Choroid plexus epithelial cell (primary cell): ENCODE results near the gene ICAM5.
A peak's percentile ranks its signal among the peaks of the same experiment; 100 is the strongest.

Source experiments
- DNase-seq: peaks from one replicate; pipeline ENCODE4 v3.0.0-alpha.2; 2010; ENCODE audit warnings: low read depth
- H3K4me3 ChIP-seq: 2 replicates; pipeline ENCODE4 v1.5.1; 2011; ENCODE audit warnings: low read depth, mild to moderate bottlenecking, control low read depth, low read length, moderate library complexity
- TF ChIP-seq, protein P1 (sequence below): conservative IDR thresholded peaks from 2 replicates; pipeline ENCODE4 v1.5.1; 2011; ENCODE audit warnings: low read depth, mild to moderate bottlenecking, control low read depth, inconsistent platforms, low read length, moderate library complexity

Gene ICAM5

DNA sequence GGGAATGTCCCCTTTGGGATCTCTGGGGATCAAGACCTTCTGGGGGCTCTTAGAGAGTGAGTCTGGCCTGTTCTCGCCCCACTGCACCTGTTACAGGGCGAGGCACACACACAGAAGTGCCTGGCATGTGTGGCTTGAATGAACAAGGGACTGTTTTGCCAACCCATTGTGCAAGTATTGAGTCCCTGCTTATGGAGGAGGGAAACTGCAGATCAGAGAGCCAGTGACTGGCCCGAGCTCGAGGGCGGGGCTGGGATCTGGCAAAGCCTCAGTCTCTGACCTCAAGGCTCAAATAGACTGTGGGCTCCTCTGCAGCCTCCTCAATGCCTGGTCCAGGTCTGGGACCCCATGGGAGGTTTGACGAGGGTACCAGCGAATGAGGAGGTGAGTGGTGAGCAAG lies 38.0 kb downstream of the ICAM5 start:
- TF ChIP-seq, protein P1, sequence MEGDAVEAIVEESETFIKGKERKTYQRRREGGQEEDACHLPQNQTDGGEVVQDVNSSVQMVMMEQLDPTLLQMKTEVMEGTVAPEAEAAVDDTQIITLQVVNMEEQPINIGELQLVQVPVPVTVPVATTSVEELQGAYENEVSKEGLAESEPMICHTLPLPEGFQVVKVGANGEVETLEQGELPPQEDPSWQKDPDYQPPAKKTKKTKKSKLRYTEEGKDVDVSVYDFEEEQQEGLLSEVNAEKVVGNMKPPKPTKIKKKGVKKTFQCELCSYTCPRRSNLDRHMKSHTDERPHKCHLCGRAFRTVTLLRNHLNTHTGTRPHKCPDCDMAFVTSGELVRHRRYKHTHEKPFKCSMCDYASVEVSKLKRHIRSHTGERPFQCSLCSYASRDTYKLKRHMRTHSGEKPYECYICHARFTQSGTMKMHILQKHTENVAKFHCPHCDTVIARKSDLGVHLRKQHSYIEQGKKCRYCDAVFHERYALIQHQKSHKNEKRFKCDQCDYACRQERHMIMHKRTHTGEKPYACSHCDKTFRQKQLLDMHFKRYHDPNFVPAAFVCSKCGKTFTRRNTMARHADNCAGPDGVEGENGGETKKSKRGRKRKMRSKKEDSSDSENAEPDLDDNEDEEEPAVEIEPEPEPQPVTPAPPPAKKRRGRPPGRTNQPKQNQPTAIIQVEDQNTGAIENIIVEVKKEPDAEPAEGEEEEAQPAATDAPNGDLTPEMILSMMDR = no peak
- no peak overlapping the region for H3K4me3 ChIP-seq
- DNase-seq = no peak

DNA sequence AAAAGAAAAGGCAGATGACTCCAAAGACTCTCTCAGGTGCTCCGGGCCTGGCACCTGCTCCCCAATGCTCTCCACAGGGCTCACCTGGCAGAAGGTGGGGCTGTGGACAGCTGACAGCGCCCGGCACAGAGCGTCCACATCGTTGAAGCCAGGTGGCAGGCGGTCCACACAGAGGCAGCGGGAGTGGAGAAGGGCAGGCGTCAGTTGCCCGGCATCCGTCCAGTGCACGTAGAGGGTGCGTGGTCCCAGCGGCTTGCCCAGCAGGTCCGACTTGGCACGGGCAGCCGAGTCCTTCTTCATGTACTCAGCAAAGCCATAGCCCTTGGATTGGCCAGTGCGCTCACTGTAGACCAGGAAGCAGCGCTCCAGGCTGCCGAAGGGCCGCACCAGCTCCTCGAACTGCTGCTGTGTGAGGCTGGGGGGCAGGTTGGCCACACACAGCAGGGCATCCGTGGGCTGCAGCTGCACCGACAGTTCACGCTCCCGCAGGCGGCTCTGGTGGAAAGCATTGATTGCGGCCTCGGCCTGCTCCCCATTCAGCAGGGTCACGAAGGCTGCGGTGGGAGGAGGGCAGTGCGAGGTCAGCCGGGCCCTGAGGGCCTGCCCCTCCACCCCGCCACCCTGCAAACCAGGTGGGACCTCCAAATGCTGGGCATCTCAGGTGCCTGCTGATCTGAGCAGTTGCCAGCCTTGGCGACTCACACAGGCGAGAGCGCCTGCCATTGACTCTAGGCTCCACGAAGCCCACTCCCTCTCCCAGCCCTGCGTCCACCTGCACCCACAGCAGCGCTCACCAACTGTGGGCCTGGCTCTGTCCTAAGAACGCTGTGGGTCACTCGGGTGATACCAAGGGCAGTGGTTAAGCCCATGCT lies 39.0 kb downstream of the ICAM5 start:
- no peak overlapping the region for H3K4me3 ChIP-seq
- DNase-seq = no peak
- TF ChIP-seq, protein P1 = no peak

DNA sequence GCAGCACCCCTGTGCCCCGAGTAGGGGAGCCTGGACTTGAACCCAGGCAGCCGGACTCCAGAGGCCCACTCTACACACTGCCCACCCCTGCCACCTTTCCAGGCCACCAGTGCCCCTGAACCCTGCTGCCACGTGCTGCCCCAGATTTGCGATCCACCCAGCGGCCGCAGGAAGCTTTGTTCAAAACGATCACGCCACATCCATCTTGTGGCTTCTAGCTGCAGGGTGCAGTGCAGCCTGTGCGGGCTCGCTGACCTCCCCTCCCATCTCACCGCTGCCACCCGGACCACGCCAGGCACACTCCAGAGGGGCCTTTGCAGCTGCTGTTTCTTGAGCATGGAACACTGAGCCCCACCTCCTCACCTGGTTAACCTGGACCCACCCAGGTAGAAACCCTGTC lies 39.8 kb downstream of the ICAM5 start:
- DNase-seq = no peak
- TF ChIP-seq, protein P1 = no peak
- H3K4me3 ChIP-seq = no peak overlapping the region

DNA sequence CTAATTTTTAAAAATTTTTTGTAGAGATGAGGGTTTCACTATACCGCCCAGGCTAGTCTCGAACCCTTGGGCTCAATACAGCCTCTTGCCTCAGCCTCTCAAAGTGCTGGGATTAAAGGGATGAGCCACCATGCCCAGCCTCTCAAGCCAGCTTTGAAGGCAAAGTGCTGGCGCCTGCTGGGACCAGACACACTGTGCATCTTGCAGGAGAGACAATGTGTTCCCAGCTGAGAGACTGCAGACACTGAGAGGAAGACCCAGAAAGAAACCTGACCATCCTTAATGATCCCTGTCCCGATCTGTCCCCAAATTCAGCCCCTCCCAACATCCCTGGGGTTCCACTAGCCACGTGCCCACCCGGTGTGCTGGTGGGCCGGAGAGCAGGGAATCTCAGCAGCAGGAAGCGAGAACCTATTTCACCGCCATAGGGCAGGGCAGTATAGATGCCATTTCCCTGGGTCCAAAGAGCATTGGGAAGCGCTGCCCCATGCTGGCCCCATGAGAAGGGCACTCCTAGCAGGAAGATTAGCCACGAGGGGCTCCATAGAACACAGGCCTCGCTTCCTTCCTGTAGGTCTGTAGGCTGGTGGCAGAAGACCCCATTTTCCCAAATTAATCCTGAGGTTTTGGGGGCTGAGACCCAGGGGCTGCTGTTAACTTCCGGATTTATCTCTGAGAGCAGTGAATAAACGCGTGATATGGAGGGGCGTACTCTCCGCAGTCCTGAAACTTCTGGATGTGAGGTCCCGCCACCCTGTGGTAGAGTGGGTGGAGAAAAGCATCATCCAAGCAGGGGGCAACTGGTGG lies 42.6 kb downstream of the ICAM5 start:
- TF ChIP-seq, protein P1 = peak; percentile 28
- H3K4me3 ChIP-seq = peak overlapping the region; percentile 72
- no peak for DNase-seq

DNA sequence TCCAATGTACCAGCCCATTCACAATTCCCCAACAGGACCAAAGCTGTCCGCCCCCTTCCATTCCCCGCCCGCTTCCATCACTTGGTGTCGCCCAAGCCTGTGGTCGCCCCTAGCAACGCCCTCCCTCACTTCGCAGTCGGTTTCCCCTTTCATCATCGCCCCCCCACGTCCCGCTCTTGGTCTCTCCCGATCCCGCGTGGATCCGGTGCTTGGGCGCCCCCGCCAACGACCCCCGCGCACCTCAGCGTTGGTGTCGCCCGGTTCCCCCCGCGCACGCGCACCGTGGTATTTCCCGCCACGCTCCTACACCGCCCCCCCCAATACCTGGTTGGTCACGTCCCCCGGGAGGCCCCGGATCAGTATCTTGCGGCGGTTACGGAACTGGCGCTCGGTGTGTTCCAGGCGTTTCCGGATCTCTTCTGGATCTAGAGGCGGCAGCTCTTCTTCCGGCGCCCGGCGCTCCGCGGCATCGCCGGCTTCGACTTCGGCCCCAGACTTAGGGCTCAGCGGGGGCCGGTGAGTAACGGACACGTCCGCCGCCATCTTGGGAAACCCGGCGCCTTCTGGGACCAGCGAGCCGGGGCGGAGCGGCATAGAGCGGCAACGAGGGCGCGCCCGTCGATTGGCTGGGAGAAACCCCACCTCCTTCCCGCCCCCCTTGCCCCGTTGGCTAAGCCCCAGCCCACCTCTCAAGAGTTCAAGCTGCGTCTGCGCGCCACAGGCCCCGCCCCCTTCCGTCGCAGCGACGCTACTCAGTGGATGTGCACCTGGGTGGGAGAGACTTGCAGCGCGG lies 43.4 kb downstream of the ICAM5 start, which contains the start of gene RAVER1:
TSS of gene RAVER1 (minus strand) at position 565 of the 793 bp plus-strand sequence. CDS start at position 543, 22 bp downstream.
- TF ChIP-seq, protein P1 = no peak
- peak within 1 kb of the TSS; percentile 72 for H3K4me3 ChIP-seq
- DNase-seq = peak; percentile 99

DNA sequence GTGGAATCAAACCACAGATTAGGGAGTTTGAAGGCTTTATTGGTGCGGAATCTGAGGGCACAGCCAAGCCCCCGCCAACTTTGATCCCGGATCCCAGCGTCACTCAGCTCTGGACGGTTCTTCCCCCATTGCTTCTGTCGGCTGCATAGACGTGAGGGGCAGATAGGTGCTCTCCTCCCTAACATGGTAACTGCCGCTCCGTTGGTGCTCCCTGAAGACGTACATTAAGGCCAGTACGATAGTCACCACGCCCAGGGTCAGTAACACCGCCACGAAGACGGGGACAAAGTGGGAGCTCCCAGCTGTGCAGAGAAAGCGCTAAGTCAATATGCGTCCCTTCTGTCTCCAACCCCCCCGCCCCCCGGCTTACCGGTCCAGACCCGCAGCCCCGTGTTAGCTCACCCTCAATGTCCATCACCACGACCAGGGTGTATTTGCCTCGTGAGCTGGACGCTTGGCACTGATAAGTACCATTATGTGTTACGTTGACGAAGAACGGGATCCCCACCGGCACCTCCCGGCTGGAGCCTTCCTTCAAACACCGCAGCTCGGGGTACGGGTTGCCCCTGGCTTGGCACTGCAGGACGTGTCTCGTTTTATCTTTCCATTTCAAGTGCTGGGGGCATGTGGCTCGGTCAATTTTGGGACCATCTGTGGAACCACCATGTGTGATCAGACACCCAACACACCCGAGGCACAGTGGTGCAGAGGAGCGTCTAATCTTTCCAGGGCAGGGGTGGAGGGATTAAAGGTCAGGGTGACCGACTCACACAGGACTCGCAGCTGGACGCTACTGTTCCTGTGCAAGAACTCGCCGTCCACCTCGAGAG lies 44.2 kb downstream of the ICAM5 start:
- TF ChIP-seq, protein P1 = no peak
- peak overlapping the region; percentile 72 for H3K4me3 ChIP-seq
- DNase-seq = peak; percentile 13
